ENCODE results near the gene PTHLH. TPM values are rescaled to one million over a fixed set of nuclear protein-coding genes. Genes with fewer than 3 reads are reported as not detected.

The PTHLH gene
- total RNA-seq, 6 experiments from 2014 or later: 0.59 to 1.3 (median 1.0) TPM

GRCh38 chr12:27987331-27987730 lies 14.8 kb upstream of the PTHLH start:
- Mint-ChIP-seq H3K27ac (no peak overlapping the region), H3K4me1 (ENCODE audit: low read depth) (peaks cover 45% of the 10 kb centered on the region), H3K9me3 (no peaks in the 10 kb centered on the region; the same call in 1 of the 2 replicates), H3K27me3 (ENCODE audit: insufficient read depth) (peaks cover 2% of the 10 kb centered on the region; the same call in 1 of the 2 replicates), H3K36me3 (ENCODE audit: low read depth) (no peaks in the 10 kb centered on the region), H3K4me3 (no peak overlapping the region)
- no peak for DNase-seq
- no peak for TF ChIP-seq CTCF (IDR thresholded peaks at IDR 0.05)

- Mint-ChIP-seq H3K27ac (peak overlapping the region; percentile 75), H3K4me3 (0 out of 2 replicates have a peak overlapping the region, but pooled peaks have one; percentile 7), H3K4me1 (ENCODE audit: low read depth) (peaks cover 57% of the 10 kb centered on the region), H3K36me3 (ENCODE audit: low read depth) (no peaks in the 10 kb centered on the region), H3K27me3 (ENCODE audit: insufficient read depth) (no peaks in the 10 kb centered on the region), H3K9me3 (no peaks in the 10 kb centered on the region)
- no peak for TF ChIP-seq CTCF (IDR thresholded peaks at IDR 0.05)
- peak; percentile 97 for DNase-seq
These were observed 11.7 kb upstream of the PTHLH start for GRCh38 chr12:27984275-27984674.

- Mint-ChIP-seq H3K27me3 (ENCODE audit: insufficient read depth) (no peaks in the 10 kb centered on the region), H3K27ac (peak overlapping the region; percentile 9; the same call in 1 of the 2 replicates), H3K36me3 (ENCODE audit: low read depth) (no peaks in the 10 kb centered on the region), H3K4me1 (ENCODE audit: low read depth) (peaks cover 58% of the 10 kb centered on the region), H3K9me3 (no peaks in the 10 kb centered on the region), H3K4me3 (no peak overlapping the region)
- no peak for TF ChIP-seq CTCF (IDR thresholded peaks at IDR 0.05)
- DNase-seq: no peak
These were observed 10.4 kb upstream of the PTHLH start for GRCh38 chr12:27982951-27983350.

- no peak for TF ChIP-seq CTCF (IDR thresholded peaks at IDR 0.05)
- no peaks in the 10 kb centered on the region for H3K9me3 Mint-ChIP-seq
- peak overlapping the region; percentile 83 for H3K27ac Mint-ChIP-seq
- no peaks in the 10 kb centered on the region for H3K36me3 Mint-ChIP-seq (ENCODE audit: low read depth)
- peak; percentile 40 for DNase-seq
- H3K27me3 Mint-ChIP-seq (ENCODE audit: insufficient read depth): no peaks in the 10 kb centered on the region
- peak overlapping the region; percentile 54 for H3K4me3 Mint-ChIP-seq
- H3K4me1 Mint-ChIP-seq (ENCODE audit: low read depth): peaks cover 58% of the 10 kb centered on the region
These were observed 9.9 kb upstream of the PTHLH start for GRCh38 chr12:27982385-27982784.

GRCh38 chr12:27981874-27982273 lies 9.3 kb upstream of the PTHLH start:
- peak overlapping the region; percentile 83 for H3K27ac Mint-ChIP-seq
- peaks cover 58% of the 10 kb centered on the region for H3K4me1 Mint-ChIP-seq (ENCODE audit: low read depth)
- DNase-seq: peak; percentile 91
- no peaks in the 10 kb centered on the region for H3K27me3 Mint-ChIP-seq (ENCODE audit: insufficient read depth)
- H3K4me3 Mint-ChIP-seq: peak overlapping the region; percentile 54
- TF ChIP-seq CTCF (IDR thresholded peaks at IDR 0.05): no peak
- H3K9me3 Mint-ChIP-seq: no peaks in the 10 kb centered on the region
- H3K36me3 Mint-ChIP-seq (ENCODE audit: low read depth): no peaks in the 10 kb centered on the region

GRCh38 chr12:27979145-27979544 lies 6.6 kb upstream of the PTHLH start:
- Mint-ChIP-seq H3K27ac (no peak overlapping the region), H3K9me3 (no peaks in the 10 kb centered on the region), H3K4me3 (no peak overlapping the region), H3K4me1 (ENCODE audit: low read depth) (peaks cover 63% of the 10 kb centered on the region), H3K36me3 (ENCODE audit: low read depth) (no peaks in the 10 kb centered on the region), H3K27me3 (ENCODE audit: insufficient read depth) (peaks cover 11% of the 10 kb centered on the region; the same call in 1 of the 2 replicates)
- peak; percentile 40 for DNase-seq
- TF ChIP-seq CTCF (IDR thresholded peaks at IDR 0.05): no peak
